Psoas muscle (tissue), 8 donors: Measurements from ENCODE around the gene TMEM50A. TPM values are rescaled to one million over a fixed set of nuclear protein-coding genes. Genes with fewer than 3 reads are reported as not detected.
"Not testable (repeated sequence)": the region's sequence is repeated elsewhere in the genome, so short reads cannot be mapped to it uniquely, and the experiment has no call there.

Source experiments
- ATAC-seq, 4 donors: fragments of 200-7000 bp; cut with Tn5 transposase; one replicate each; pipeline ENCODE4 v1.9.1; 2020; ENCODE audit warnings: moderate library complexity in 3 of 4, mild to moderate bottlenecking in 2 of 4
- DNase-seq, 2 donors: peaks; one replicate each; pipeline ENCODE4 v3.0.0-alpha.2; 2020
- H3K27ac ChIP-seq: fragments of 200-600 bp; one replicate; pipeline ENCODE4 v1.8.0; 2022
- H3K27me3 ChIP-seq, 3 donors: fragments of 200-600 bp in 1 of 3; one replicate each; pipeline versions ENCODE4 v1.6.1 to v1.8.0; 2013 to 2022; ENCODE audit warnings: low read length in 2 of 3, mild to moderate bottlenecking in 2 of 3, moderate library complexity in 1 of 3; ENCODE audit not compliant: insufficient read depth in 3 of 3
- H3K36me3 ChIP-seq, 2 donors: fragments of 200-600 bp in 1 of 2; one replicate each; pipeline versions ENCODE4 v1.6.1 to v1.8.0; 2013 to 2022; ENCODE audit warnings: low read depth in 1 of 2, mild to moderate bottlenecking in 1 of 2, moderate library complexity in 1 of 2; ENCODE audit not compliant: insufficient read depth in 1 of 2
- H3K4me1 ChIP-seq: fragments of 200-600 bp; one replicate; pipeline ENCODE4 v1.8.0; 2022
- H3K4me3 ChIP-seq: fragments of 200-600 bp; one replicate; pipeline ENCODE4 v1.8.0; 2022; ENCODE audit warnings: mild to moderate bottlenecking
- H3K9me3 ChIP-seq: fragments of 200-600 bp; one replicate; pipeline ENCODE4 v1.8.0; 2022
- CTCF ChIP-seq: fragments of 200-600 bp; IDR thresholded peaks from one replicate; pipeline ENCODE4 v1.8.0; 2022; ENCODE audit warnings: antibody characterized with exemption
- WGBS, 3 donors: extraction: QIAGEN DNeasy Blood & Tissue Kit; methylation state at CpG; one replicate each; pipeline versions ENCODE4 v1.1.6 to v1.1.7; 2013; 5-methylcytosine and 5-hydroxymethylcytosine counted together
- intact Hi-C, 2 donors: fragments of 100-400 bp; cut with DNase I; formaldehyde crosslinking; loops; one replicate each; pipeline versions ENCODE4 v1.11.0 to v1.14.2; 2022
- polyA plus RNA-seq, 3 donors: library from polyadenylated mRNA; stranded (reverse); fragments of 200-250 nt; gene quantifications; one replicate each; pipeline ENCODE4 v1.2.3, GENCODE V29; 2013
- total RNA-seq, 4 donors: library from RNA; stranded (reverse); fragmentation: NEBNext Ultra II Directional in 2 of 4; extraction: Animal tissue kit (Norgen Biotek cat#: 25700) in 2 of 4; gene quantifications; one replicate each; pipeline versions ENCODE4 v1.2.1 to v1.2.4, GENCODE V29; 2021 to 2023
- donor health status: healthy with polysubstance abuse.
- donor health status: DM: no; HTN: no; CAD: no; lungs with moderate emphysema.
- donor health status: Bipolar disorder and iron deficiency.
- donor health status: healthy.
- donor health status: DM: yes; HTN: yes; CAD: no.
- donor health status: DM: no; HTN: no; CAD: no.
- donor health status: DM: no; HTN: no; CAD: no.
- donor health status: DM: yes; HTN: yes; CAD: no.

Gene TMEM50A
- total and polyA plus RNA-seq, 7 donors: 37.0 to 68.1 (median 44.1) TPM

GRCh38 chr1:25378367-25378766, 40.2 kb downstream of the TMEM50A start:
- 85 to 95% (median 85%) methylated on average over 3 of the region's 3 CpGs for WGBS, 3 donors
- H3K4me3 ChIP-seq, H3K36me3 ChIP-seq, H3K27me3 ChIP-seq, H3K9me3 ChIP-seq, H3K4me1 ChIP-seq, H3K27ac ChIP-seq, intact Hi-C loops, DNase-seq, ATAC-seq: not testable (repeated sequence)

- intact Hi-C loops, DNase-seq, ATAC-seq, H3K4me1 ChIP-seq, H3K27ac ChIP-seq, H3K27me3 ChIP-seq, H3K36me3 ChIP-seq, H3K9me3 ChIP-seq, H3K4me3 ChIP-seq: not testable (repeated sequence)
- 68 to 80% (median 68%) methylated on average over 1 of the region's 1 CpG for WGBS, 3 donors
These were observed 44.4 kb downstream of the TMEM50A start for GRCh38 chr1:25382543-25382942.

- H3K4me1 ChIP-seq, DNase-seq, H3K36me3 ChIP-seq, H3K27me3 ChIP-seq, H3K9me3 ChIP-seq, intact Hi-C loops, H3K27ac ChIP-seq, H3K4me3 ChIP-seq: not testable (repeated sequence)
- WGBS, 3 donors: 89 to 100% (median 97%) methylated on average over 1 of the region's 1 CpG
- peak in 3 of 4 donors; percentile 28 to 47 (median 42) for ATAC-seq
These were observed 45.0 kb downstream of the TMEM50A start for GRCh38 chr1:25383090-25383489.

- DNase-seq, H3K4me1 ChIP-seq, H3K27ac ChIP-seq, intact Hi-C loops, ATAC-seq, H3K36me3 ChIP-seq, H3K4me3 ChIP-seq, H3K9me3 ChIP-seq, H3K27me3 ChIP-seq: not testable (repeated sequence)
- no CpG with 5 or more reads among the region's 1 CpG for WGBS, 3 donors
These were observed 45.7 kb downstream of the TMEM50A start for GRCh38 chr1:25383875-25384274.

- H3K4me3 ChIP-seq, H3K27me3 ChIP-seq, H3K36me3 ChIP-seq, H3K27ac ChIP-seq, H3K9me3 ChIP-seq, intact Hi-C loops, DNase-seq, ATAC-seq, H3K4me1 ChIP-seq: not testable (repeated sequence)
- WGBS, 3 donors: 65 to 74% (median 67%) methylated on average over 4 of the region's 4 CpGs
These were observed 49.0 kb downstream of the TMEM50A start for GRCh38 chr1:25387096-25387495.

GRCh38 chr1:25388691-25389090, 50.6 kb downstream of the TMEM50A start:
- H3K36me3 ChIP-seq, H3K9me3 ChIP-seq, H3K4me3 ChIP-seq, H3K27me3 ChIP-seq, ATAC-seq, H3K27ac ChIP-seq, H3K4me1 ChIP-seq, intact Hi-C loops, DNase-seq: not testable (repeated sequence)
- 28 to 41% (median 33%) methylated on average over 6 to 8 of the region's 9 CpGs for WGBS, 3 donors

GRCh38 chr1:25389721-25390120, 51.6 kb downstream of the TMEM50A start:
- H3K27ac ChIP-seq, H3K36me3 ChIP-seq, H3K27me3 ChIP-seq, ATAC-seq, H3K4me3 ChIP-seq, intact Hi-C loops, H3K4me1 ChIP-seq, H3K9me3 ChIP-seq, DNase-seq: not testable (repeated sequence)
- WGBS, 3 donors: 87 to 96% (median 88%) methylated on average over 2 to 3 of the region's 3 CpGs

GRCh38 chr1:25392841-25393240, 54.7 kb downstream of the TMEM50A start:
- ATAC-seq: no peak
- Histone ChIP-seq H3K4me3 (no peak overlapping the region), H3K9me3 (no peaks in the 10 kb centered on the region), H3K4me1 (no peaks in the 10 kb centered on the region), H3K27me3 (no peaks in the 10 kb centered on the region), H3K27ac (no peak overlapping the region), H3K36me3 (no peaks in the 10 kb centered on the region)
- 83 to 92% (median 83%) methylated on average over 6 of the region's 6 CpGs for WGBS, 3 donors
- no peak for DNase-seq
- no peak for TF ChIP-seq CTCF
- intact Hi-C loops: no loop called here

- ATAC-seq, intact Hi-C loops, H3K27ac ChIP-seq, H3K4me1 ChIP-seq, H3K4me3 ChIP-seq, H3K9me3 ChIP-seq, H3K27me3 ChIP-seq, DNase-seq, H3K36me3 ChIP-seq: not testable (repeated sequence)
- WGBS, 3 donors: 63 to 68% (median 64%) methylated on average over 2 to 3 of the region's 10 CpGs
These were observed 59.4 kb downstream of the TMEM50A start for GRCh38 chr1:25397549-25397948.

- H3K4me1 ChIP-seq, ATAC-seq, intact Hi-C loops, H3K36me3 ChIP-seq, H3K27ac ChIP-seq, H3K27me3 ChIP-seq, H3K4me3 ChIP-seq, H3K9me3 ChIP-seq, DNase-seq: not testable (repeated sequence)
- no CpG with 5 or more reads among the region's 2 CpGs for WGBS, 3 donors
These were observed 59.9 kb downstream of the TMEM50A start for GRCh38 chr1:25398079-25398478.
